Urinary bladder (tissue), 4 donors: ENCODE results near the gene SLC38A10. TPM values are rescaled to one million over a fixed set of nuclear protein-coding genes. Genes with fewer than 3 reads are reported as not detected.
"Not testable (repeated sequence)": the region's sequence is repeated elsewhere in the genome, so short reads cannot be mapped to it uniquely, and the experiment has no call there.

ENCODE experiments used
- DNase-seq: peaks from one replicate; pipeline ENCODE4 v3.0.0-alpha.2; 2015; ENCODE audit errors: extremely low spot score
- H3K27ac ChIP-seq: one replicate; pipeline ENCODE4 v1.5.1; 2013; ENCODE audit warnings: low read depth, mild to moderate bottlenecking, moderate library complexity
- H3K36me3 ChIP-seq: one replicate; pipeline ENCODE4 v1.6.1; 2013; ENCODE audit warnings: mild to moderate bottlenecking, moderate library complexity; ENCODE audit not compliant: insufficient read depth
- H3K4me1 ChIP-seq: one replicate; pipeline ENCODE4 v1.6.1; 2013; ENCODE audit warnings: mild to moderate bottlenecking, moderate library complexity; ENCODE audit not compliant: insufficient read depth
- H3K4me3 ChIP-seq: one replicate; pipeline ENCODE4 v1.5.1; 2013; ENCODE audit warnings: low read depth, low read length
- WGBS: extraction: QIAGEN DNeasy Blood & Tissue Kit; methylation state at CpG from one replicate; pipeline ENCODE4 v1.1.7; 2013; 5-methylcytosine and 5-hydroxymethylcytosine counted together
- polyA plus RNA-seq: library from polyadenylated mRNA; stranded (reverse); fragments of 200-250 nt; gene quantifications from one replicate; pipeline ENCODE4 v1.2.3, GENCODE V29; 2013
- total RNA-seq: library from RNA; depleted of rRNA; stranded (reverse); fragments of >200 nt; gene quantifications from one replicate; pipeline ENCODE4 v1.2.3, GENCODE V29; 2014
- donor health status: healthy with polysubstance abuse.
- donor health status: healthy.

Gene SLC38A10
- total and polyA plus RNA-seq, 2 donors = 28.5 to 82.3 TPM

DNA sequence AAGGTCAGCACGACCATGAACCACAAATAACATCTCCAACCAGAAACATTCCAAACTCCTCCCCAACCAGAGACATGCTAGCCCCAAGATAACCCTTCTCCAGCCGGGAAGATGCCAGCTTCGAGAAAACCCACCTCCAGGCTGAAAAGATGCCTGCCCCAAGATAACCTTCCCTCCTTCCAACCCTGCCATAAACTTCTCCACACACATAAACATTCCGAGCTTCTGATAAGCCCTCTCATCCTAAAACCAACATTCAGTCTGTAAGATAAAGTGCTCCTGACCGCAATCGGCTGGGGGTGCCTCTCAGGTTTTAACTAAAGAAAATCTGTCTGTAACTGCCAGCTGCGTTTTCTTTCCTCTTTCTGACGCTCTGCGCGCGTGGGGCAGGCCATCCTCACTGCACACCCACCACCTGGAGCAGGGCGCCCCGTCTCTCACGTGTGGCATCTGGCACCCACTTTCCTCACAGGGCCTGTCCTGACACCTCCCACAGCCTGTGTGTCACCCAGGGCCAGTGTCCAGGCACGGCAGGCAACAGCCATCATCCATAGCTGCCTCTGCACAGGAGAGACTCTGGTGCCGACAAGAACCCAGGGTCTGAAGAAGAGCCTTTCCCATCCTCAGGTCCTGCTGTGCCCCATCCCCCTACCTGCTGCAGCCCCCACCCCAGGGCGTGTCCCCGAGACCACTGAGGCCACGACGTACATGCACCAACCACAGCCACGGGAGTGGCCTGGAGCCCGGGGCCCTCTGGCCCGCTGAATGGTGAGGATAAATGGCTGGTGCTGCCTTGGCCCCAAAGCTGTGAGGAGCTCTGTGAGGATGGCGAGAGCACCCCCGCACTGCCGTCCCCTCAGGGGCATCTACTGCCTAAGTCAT lies 59.9 kb downstream of the SLC38A10 start:
- Histone ChIP-seq H3K27ac (no peak overlapping the region), H3K36me3 (peaks cover 6% of the 10 kb centered on the region), H3K4me1 (no peaks in the 10 kb centered on the region), H3K4me3 (no peak overlapping the region)
- WGBS = 75% methylated on average over 26 of the region's 26 CpGs
- DNase-seq = no peak

GRCh38 chr17:81234506-81234855 lies 60.6 kb downstream of the SLC38A10 start:
- DNase-seq = no peak
- Histone ChIP-seq H3K4me1 (no peaks in the 10 kb centered on the region), H3K27ac (no peak overlapping the region), H3K36me3 (peaks cover 6% of the 10 kb centered on the region), H3K4me3 (no peak overlapping the region)
- 82% methylated on average over 13 of the region's 13 CpGs for WGBS

- DNase-seq = no peak
- Histone ChIP-seq H3K27ac (no peak overlapping the region), H3K4me3 (no peak overlapping the region), H3K4me1 (no peaks in the 10 kb centered on the region), H3K36me3 (peaks cover 6% of the 10 kb centered on the region)
- WGBS = 81% methylated on average over 21 of the region's 21 CpGs
Observed at GRCh38 chr17:81233811-81234505, 61.1 kb downstream of the SLC38A10 start.

- 92% methylated on average over 17 of the region's 17 CpGs for WGBS
- Histone ChIP-seq H3K27ac (no peak overlapping the region), H3K36me3 (peaks cover 6% of the 10 kb centered on the region)
Observed at GRCh38 chr17:81233316-81233715, 61.8 kb downstream of the SLC38A10 start.

GRCh38 chr17:81232616-81233241 lies 62.4 kb downstream of the SLC38A10 start:
- no peak for DNase-seq
- peaks cover 6% of the 10 kb centered on the region for H3K36me3 ChIP-seq
- H3K4me1 ChIP-seq = no peaks in the 10 kb centered on the region
- no peak overlapping the region for H3K4me3 ChIP-seq
- no peak overlapping the region for H3K27ac ChIP-seq
- WGBS = 86% methylated on average over 19 of the region's 19 CpGs

More at GRCh38 chr17:81233316-81233715, 61.8 kb downstream of the SLC38A10 start:
- Histone ChIP-seq H3K4me1 (no peaks in the 10 kb centered on the region), H3K4me3 (no peak overlapping the region)
- DNase-seq = no peak

GRCh38 chr17:81231766-81232581 lies 63.1 kb downstream of the SLC38A10 start:
- Histone ChIP-seq H3K36me3 (peaks cover 6% of the 10 kb centered on the region), H3K4me1 (no peaks in the 10 kb centered on the region), H3K27ac (no peak overlapping the region), H3K4me3 (no peak overlapping the region)
- DNase-seq = no peak
- 87% methylated on average over 43 of the region's 43 CpGs for WGBS

DNA sequence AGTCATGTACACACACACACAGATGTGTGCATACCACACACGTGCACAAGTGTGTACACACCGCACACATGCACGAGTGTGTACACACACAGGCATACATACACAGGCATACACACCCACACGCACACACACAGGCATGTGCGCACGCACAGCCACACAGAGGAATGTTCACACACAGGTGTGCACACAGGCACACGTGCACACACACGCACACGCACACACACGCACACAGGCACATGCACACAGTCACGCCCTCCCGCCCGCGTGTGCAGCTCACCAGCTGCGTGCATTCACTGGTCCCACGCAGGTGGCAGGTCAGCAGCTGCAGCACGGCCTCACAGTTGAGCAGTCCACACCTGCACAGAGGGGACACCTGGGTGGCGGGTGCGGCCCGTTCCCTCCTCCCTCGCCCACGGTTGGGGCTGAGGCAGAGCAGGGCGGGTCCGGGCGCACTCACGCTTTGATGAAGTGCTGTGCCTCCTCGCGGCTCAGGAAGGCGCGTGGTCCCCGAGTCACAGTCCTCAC lies 63.9 kb downstream of the SLC38A10 start:
- no peak overlapping the region for H3K27ac ChIP-seq
- DNase-seq = no peak
- 90% methylated on average over 31 of the region's 31 CpGs for WGBS
- H3K4me1 ChIP-seq = no peaks in the 10 kb centered on the region
- peaks cover 6% of the 10 kb centered on the region for H3K36me3 ChIP-seq
- H3K4me3 ChIP-seq = no peak overlapping the region

- Histone ChIP-seq H3K4me1 (no peaks in the 10 kb centered on the region), H3K27ac (no peak overlapping the region), H3K4me3 (no peak overlapping the region), H3K36me3 (peaks cover 6% of the 10 kb centered on the region)
- no peak for DNase-seq
- 92% methylated on average over 26 of the region's 26 CpGs for WGBS
Observed at GRCh38 chr17:81230043-81230820, 64.9 kb downstream of the SLC38A10 start.

DNA sequence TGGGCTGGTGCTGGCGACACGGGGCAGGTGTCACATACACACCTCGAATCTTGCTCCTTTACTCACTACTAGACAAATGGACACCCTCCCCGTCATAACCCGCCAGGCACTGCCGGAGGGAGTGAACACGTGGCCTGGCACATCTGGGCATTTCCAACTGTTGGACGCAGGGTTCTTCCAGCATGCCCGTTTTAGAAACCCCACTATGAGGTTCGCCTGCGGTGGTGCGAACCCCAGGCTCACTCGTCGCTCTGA lies 65.5 kb downstream of the SLC38A10 start:
- WGBS = 94% methylated on average over 14 of the region's 14 CpGs
- no peak for DNase-seq
- no peak overlapping the region for H3K27ac ChIP-seq
- no peak overlapping the region for H3K4me3 ChIP-seq
- H3K36me3 ChIP-seq = peaks cover 6% of the 10 kb centered on the region
- H3K4me1 ChIP-seq = no peaks in the 10 kb centered on the region

DNA sequence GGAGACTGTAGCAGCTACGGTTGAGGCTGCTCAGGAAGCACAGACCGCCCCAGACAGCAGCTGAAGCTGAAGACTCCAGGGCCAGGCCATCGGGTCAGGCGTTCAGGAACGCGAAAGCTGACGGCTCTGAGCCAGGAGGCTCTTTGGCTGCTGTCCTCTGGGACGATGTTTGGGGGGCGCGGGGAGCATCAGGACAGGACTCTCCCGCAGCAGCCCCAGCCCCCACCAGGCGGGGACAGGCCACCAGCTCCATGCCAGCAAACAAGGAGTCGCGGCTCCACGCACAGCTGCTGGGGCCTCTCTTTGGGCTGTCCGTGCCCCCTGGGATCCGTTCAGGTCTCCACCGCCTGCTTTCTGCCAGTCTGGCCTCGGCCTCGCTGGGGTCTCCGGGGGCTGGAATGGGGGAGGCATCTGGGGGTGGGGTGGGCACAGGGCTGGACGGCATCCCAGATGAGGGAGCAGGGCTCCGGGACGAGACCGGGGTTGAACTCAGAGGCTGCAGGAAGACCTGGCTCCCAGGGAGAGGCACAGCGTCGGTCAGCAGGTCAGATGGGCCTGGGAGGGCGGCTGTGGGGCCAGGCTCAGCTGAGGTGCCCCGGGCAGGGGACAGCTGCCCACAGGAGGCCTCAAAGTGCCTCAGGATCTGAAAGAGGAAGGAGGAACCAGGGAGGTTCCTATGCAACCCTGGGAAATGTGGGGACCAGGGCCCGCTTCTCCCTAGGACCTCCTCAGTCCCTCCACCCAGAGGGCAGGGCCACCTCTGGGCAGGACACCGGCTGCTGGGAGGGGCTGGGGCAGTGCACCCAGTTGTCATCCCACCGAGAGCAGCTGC lies 66.1 kb downstream of the SLC38A10 start:
- Histone ChIP-seq H3K4me3 (no peak overlapping the region), H3K36me3 (peaks cover 6% of the 10 kb centered on the region), H3K27ac (no peak overlapping the region), H3K4me1 (no peaks in the 10 kb centered on the region)
- WGBS = 86% methylated on average over 32 of the region's 32 CpGs
- no peak for DNase-seq

GRCh38 chr17:81228420-81228819 lies 66.7 kb downstream of the SLC38A10 start:
- 78% methylated on average over 9 of the region's 9 CpGs for WGBS
- H3K27ac ChIP-seq = no peak overlapping the region
- H3K36me3 ChIP-seq = peaks cover 6% of the 10 kb centered on the region
- H3K4me3 ChIP-seq = no peak overlapping the region
- H3K4me1 ChIP-seq = no peaks in the 10 kb centered on the region
- no peak for DNase-seq

GRCh38 chr17:81227630-81228029 lies 67.5 kb downstream of the SLC38A10 start:
- H3K4me3 ChIP-seq, H3K27ac ChIP-seq, H3K4me1 ChIP-seq, H3K36me3 ChIP-seq, DNase-seq: not testable (repeated sequence)
- 85% methylated on average over 2 of the region's 2 CpGs for WGBS
